Smooth muscle cell of the umbilical artery (primary cell): ENCODE data around the gene IFNK. TPM values are rescaled to one million over a fixed set of nuclear protein-coding genes. Genes with fewer than 3 reads are reported as not detected.

Experiments used
- total RNA-seq: library from RNA; depleted of rRNA; stranded (reverse); fragments of >200 nt; gene quantifications from 2 replicates; pipeline ENCODE4 v1.2.3, GENCODE V29; 2014

The IFNK gene, protein sequence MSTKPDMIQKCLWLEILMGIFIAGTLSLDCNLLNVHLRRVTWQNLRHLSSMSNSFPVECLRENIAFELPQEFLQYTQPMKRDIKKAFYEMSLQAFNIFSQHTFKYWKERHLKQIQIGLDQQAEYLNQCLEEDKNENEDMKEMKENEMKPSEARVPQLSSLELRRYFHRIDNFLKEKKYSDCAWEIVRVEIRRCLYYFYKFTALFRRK
- not detected in 2 replicates for total RNA-seq

DNA sequence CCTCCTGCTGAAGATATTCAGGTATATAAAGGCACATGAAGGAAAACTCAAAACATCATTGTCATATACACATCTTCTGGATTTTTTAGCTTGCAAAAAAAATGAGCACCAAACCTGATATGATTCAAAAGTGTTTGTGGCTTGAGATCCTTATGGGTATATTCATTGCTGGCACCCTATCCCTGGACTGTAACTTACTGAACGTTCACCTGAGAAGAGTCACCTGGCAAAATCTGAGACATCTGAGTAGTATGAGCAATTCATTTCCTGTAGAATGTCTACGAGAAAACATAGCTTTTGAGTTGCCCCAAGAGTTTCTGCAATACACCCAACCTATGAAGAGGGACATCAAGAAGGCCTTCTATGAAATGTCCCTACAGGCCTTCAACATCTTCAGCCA is at the start of gene IFNK:
IFNK (plus strand) TSS at position 55 of the 400 bp plus-strand sequence; CDS start at position 102, 47 bp downstream.

DNA sequence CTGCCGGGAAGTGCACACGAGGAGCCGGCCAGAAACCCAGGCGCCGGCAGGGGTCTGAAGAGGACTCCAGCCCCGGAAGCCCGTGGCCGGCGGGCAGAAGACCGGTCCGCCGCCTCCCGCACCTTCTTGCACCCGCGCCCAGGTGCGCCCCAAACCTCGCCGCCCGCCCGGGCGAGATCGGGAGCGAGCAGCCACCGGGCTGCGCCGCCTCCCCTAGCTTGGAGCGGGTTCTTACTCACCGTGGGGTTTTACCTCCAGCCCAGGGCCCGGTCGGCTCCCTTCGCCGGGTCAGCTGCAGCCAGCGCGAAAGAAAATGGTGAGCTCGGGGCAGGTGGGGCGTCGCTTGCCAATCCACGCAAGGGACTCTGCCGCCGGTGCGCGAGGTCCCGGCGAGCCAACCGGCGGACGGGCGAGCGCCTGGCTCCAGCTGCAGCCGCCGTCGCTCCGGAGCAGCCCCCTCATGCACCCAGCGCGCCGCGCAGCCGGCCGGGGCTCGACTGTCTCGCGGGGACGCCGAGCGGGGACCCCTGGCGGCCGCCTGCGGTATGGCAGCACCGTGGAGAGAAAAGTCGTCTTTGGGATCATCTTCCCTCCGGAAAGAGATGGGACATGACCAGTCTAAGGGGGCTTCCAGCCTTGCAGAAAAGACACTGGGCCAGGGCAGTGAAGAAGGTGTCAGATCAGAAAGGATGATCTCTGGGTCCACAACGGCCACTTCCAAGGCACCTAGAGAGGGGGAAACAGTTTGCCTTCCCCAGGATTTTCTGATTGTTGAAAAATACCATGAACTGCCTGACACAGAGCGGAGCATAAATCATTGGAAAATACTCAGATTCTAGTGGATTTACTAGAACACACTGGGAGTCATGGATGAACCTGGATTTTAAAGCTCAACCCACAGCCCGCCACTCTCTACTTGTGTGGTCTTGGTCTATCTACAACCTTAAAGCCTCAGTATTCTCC is 5.5 kb downstream of the IFNK start, which contains the start of gene MOB3B:
MOB3B (minus strand) TSS at position 499 of the 963 bp plus-strand sequence. CDS start 74,264 bp downstream, outside the sequence.

DNA sequence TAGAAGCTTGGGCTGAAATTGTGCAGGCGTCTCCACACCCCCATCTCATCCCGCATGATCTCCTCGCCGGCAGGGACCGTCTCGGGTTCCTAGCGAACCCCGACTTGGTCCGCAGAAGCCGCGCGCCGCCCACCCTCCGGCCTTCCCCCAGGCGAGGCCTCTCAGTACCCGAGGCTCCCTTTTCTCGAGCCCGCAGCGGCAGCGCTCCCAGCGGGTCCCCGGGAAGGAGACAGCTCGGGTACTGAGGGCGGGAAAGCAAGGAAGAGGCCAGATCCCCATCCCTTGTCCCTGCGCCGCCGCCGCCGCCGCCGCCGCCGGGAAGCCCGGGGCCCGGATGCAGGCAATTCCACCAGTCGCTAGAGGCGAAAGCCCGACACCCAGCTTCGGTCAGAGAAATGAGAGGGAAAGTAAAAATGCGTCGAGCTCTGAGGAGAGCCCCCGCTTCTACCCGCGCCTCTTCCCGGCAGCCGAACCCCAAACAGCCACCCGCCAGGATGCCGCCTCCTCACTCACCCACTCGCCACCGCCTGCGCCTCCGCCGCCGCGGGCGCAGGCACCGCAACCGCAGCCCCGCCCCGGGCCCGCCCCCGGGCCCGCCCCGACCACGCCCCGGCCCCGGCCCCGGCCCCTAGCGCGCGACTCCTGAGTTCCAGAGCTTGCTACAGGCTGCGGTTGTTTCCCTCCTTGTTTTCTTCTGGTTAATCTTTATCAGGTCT is 49.0 kb downstream of the IFNK start, which contains the start of gene C9orf72:
C9orf72 (minus strand) TSS at position 564 of the 716 bp plus-strand sequence. CDS start 6,361 bp downstream, outside the sequence.

Other genes with a start within 250 kb of the IFNK start
- not detected in 2 replicates for gene EQTN, start 227.1 kb upstream of the IFNK start, total RNA-seq
- 0.18 and 0.30 TPM in 2 replicates for gene MOB3B, start 5.5 kb downstream of the IFNK start, total RNA-seq
- 5.3 and 9.2 TPM in 2 replicates for gene C9orf72, start 49.2 kb downstream of the IFNK start, total RNA-seq